RKO (cell line): ENCODE data around the gene FAM227A.

Experiments used
- DNase-seq: peaks from one replicate; pipeline ENCODE4 v3.0.0-alpha.2; 2016; ENCODE audit warnings: low spot score

Gene FAM227A

DNA sequence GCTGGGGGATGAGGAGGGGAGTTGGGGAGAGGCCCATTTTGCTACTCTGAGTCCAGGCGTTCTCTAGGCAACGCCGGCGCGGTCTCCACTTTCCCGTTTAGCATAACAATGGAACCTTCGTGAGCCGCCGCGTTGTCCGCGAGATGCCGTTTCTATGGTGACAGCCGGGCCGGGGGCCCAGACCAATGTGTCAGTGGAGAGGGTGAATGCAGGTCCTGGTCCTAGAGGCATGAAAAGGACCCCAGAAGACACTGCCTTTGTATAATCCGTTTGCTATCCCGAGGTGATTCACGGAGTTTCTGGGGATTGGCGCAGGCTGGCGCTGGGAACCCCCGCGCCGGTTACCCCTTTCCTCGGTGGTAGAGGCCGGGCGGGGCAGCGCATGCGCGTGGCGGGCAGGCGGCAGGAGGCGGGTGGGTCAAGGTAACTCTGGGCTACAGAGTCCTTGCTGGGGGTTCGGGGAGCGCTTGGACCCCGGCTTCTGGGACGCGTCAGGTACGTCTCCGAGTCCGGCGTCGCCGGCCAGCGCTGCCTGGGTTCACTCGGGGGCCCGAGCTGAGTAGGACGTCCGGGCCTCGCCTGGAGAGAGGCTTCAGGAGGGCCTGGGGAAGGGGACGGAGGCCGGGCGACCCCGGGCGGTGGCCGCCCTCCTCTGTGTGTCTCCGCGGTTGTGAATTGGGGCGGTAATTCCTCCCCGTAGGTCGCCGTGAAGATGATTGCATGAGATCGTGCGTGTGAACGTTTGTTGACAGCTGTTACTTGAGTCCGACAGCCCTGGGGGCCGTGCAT lies at the start of gene FAM227A, which contains the start of gene CBY1:
TSS of gene FAM227A (minus strand) at position 137 of the 789 bp plus-strand sequence. CDS start 6,224 bp downstream, outside the sequence.
TSS of gene CBY1 (plus strand) at position 383 of the 789 bp plus-strand sequence. CDS start 11,417 bp downstream, outside the sequence.
- peak; percentile 92 for DNase-seq

GRCh38 chr22:38705235-38706100 lies 49.3 kb upstream of the FAM227A start, which contains the start of gene GTPBP1:
Gene GTPBP1 (plus strand): TSS chr22:38705944. CDS start chr22:38705956, 12 bp downstream.
- peak; percentile 100 for DNase-seq

DNA sequence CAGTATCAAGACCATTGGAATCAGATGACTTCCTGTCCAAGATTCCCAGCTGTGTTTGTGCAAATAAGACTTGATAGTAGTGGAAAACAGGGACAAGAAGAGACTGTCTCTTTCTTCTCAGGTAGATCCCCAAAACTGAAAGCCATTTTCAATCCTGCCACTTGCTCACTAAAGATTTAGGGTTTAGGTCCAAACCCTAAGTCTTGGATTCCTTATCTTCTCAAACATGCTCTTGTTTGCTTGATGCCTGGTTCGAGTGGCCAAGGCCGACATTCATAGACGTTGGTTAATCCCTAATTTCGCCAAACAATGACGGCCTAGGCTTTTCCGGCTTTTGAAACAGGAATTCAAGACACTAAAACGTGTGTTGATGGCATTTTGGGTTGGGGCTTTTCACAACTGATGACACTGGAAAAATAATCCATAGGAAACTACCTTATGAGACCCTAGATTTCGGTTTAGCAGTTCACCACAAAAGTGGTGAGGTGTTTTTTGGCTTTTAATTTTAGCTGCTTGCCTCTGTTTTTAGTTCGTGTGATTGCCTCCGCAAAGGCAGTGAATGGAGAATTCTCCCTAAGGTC lies 48.6 kb upstream of the FAM227A start:
- DNase-seq: no peak

- DNase-seq: peak; percentile 93
Observed at GRCh38 chr22:38700789-38701628, 44.8 kb upstream of the FAM227A start, which contains the start of gene JOSD1. Gene JOSD1 (minus strand): TSS chr22:38700943. CDS start chr22:38699987, 956 bp downstream.

- DNase-seq: peak; percentile 56
Observed at GRCh38 chr22:38700270-38700788, 44.1 kb upstream of the FAM227A start.

GRCh38 chr22:38699784-38700183 lies 43.6 kb upstream of the FAM227A start:
- DNase-seq: peak; percentile 77

GRCh38 chr22:38699143-38699542 lies 43.0 kb upstream of the FAM227A start:
- no peak for DNase-seq

DNA sequence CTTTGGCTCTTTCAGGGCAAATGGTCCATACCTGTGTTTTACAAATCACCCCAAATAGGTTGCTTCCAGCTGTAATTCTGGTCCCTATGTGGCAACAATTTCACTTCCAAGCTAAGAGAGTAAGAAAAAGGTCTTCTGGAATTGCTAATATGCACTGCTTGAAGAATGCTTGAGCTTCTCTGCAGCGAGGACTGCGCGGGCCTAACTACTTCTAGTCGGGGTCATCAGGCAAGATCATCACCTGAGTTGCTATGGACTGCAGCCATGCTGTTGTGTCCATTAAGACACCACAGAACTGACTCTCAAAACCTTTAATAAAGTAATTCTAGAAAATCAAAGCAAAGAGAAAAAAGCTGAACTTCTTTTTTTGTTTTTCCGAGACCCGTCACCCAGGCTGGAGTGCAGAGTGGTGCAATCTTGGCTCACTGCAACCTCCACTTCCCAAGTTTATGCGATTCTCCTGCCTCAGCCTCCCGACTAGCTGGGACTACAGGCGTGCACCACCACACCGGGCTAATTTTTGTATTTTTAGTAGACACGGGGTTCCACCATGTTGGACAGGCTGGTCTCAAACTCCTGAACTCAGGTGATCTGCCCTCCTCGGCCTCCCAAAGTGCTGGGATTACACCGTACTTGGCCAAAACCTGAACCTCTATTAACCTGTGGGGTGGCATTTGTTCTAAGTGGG lies 42.4 kb upstream of the FAM227A start:
- no peak for DNase-seq

DNA sequence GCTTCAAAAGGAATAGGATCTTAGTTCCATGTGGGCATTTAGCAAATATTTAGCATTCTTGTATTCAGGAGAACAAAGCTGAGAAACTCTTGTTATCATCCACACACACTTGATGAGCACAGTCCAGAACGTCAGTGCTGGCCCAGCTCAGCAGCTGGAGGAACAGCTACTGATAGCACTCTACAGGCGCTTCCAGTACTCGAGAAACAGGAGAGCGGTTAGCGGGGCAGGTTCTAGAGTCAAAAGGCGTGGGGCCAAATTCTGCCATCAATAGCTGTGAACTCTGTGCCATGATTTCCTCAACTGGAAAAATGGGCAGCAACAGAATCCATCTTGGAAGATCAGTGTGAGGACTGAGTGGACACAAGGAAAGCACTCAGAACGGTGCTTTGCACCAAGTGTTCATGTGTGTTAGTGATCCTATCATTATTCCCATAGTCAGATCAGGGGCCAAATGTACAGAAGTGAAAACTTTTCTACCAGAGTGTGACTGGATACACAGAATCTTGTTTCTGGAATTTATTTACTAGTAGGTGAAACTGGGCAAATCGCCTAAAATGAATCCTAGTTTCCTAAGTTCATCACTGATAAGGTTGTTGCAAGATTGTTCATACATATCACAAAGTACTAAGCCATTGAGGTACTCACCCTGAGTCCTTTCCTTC lies 41.4 kb upstream of the FAM227A start:
- no peak for DNase-seq

DNA sequence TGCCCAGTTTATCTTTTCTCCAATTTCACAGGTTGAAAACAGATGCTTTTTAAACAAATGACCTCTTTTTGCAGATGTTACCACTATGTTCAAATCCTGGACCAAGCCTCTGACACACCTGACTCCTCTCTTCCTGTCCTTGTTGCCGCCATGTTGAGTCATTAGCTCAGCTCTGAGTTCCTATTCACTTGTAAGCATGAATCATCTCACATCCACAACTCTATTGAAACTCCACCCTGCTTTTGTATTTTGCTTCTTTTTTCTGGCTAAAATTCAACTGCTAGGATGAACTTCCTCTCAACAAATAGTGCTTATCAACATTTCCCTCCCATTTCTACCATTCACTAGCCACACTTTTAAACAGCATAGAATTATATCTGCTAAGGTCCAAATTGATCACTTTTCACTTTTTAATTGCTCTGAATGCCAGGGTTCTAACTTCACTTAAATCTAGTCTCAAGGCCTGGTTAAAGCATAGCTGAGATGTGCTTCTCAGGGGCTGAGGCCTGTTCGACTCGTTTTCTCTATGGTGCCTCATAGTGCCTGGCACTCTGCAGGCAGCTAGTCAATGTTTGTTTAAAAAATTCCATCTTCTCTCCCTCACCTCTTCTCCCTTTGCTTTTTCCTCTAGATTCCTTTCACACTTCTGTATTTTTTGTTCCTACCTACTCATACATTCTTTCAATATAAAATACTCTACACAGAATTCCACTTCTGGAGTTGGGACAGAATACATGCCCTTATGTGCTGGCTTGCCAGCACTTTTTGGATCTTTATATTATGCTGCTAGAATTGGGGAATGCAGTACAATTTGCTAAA lies 40.6 kb upstream of the FAM227A start:
- peak; percentile 96 for DNase-seq

GRCh38 chr22:38694940-38695339 lies 38.7 kb upstream of the FAM227A start:
- no peak for DNase-seq

GRCh38 chr22:38694049-38694448 lies 37.9 kb upstream of the FAM227A start:
- no peak for DNase-seq

DNA sequence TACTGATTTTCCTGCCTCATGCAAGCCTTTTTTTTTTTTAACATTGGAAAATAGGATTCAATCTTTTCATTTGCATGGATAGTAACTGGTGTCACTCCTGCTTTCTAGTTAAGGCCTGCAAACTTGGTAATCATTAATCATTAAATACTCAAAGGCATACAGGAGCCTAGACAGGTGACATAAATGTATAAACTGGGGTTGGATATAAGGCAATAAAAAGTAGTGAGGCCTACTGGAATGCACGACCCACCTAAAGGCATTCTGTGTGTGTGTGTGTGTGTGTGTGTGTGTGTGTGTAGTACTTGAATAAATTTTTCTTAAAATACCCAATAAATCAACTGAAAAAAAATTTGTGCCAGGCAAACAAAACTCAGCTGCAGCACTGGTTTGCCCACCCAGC lies 33.5 kb upstream of the FAM227A start:
- no peak for DNase-seq

GRCh38 chr22:38685761-38686160 lies 29.6 kb upstream of the FAM227A start:
- no peak for DNase-seq

DNA sequence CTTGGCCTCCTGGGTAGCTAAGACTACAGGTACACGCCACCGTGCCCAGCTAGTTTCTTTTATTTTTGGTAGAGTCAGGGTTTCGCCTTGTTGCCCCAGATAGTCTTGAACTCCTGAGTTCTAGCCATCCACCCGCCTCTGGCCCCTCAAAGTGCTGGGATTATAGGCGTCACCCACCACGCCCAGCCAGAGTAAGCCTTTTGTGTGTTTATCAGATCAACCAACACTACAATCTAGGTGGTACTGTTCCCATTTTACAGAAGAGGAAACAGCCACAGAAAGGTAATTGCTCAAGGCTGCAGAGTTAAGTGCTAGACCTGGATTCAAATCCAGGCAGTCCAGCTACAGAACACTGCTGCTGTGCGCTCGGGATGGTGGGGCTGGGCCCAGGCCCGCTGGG lies 28.7 kb upstream of the FAM227A start:
- DNase-seq: no peak

DNA sequence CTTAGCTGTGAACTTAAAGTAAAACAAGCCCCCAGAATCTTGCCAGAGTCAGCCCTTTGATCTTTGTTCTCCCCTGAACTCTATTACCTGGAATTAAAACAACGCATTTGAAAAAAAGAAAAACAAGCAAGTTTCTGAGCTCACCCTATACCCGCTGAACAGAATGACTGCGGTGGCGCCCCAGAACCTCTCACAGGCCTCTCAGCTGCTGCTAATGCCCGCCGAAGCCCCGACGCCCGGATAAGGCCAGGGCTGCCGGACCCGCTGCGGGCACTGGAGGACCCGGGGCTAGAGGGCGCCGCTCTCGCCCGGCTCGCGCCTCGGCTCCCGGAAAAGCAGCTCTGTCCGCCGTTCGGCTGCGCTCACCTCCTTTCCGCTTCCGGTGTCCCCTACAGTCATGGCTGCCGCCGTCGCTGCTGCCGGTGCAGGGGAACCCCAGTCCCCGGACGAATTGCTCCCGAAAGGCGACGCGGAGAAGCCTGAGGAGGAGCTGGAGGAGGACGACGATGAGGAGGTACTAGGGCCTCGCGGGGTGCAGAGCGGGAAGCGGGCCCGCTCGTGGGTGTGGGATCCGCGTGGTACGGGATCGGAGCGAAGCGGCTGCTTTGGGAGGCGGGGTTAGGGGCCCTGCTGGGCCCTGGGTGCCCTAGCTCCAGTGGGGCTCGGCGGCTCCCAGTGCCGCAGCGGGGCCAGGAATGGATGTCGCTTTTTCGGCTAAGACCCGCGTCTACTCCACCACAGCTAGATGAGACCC lies 25.6 kb upstream of the FAM227A start, which contains the start of gene TOMM22:
TSS of gene TOMM22 (plus strand) at position 376 of the 754 bp plus-strand sequence. CDS start at position 398, 22 bp downstream.
- peak; percentile 90 for DNase-seq

- no peak for DNase-seq
Observed at GRCh38 chr22:38675833-38676232, 19.6 kb upstream of the FAM227A start.

DNA sequence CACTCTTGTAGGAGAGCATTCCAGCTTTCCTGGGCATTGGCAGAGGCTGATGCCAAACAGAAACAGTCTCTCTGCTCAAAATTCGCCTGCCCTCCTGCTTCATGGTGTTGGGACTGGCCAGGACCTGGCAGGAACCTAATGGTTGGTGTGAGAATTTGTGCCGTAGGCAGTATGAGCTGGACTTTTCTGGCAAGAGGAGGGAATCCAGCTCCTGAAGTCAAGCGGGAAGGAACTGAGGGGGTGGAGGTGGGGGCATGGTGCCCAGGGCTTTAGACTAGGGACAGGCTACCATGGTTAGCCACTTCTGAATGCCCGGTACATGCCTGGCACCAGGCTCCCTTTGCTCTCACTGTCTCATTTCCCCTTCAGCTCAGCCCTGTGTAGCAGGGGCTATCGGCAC lies 18.7 kb upstream of the FAM227A start:
- no peak for DNase-seq
